ENCODE data around the gene DCD. TPM values are rescaled to one million over a fixed set of nuclear protein-coding genes. Genes with fewer than 3 reads are reported as not detected.

DCD gene
- polyA plus RNA-seq, 1 donor (not counting 4 experiments of a cell fraction or from before 2014, with no cell fraction given) = not detected

GRCh38 chr12:54606556-54606955 lies 41.6 kb downstream of the DCD start:
- TF ChIP-seq CTCF (optimal IDR thresholded peaks at IDR 0.05 in 1 of 3, IDR thresholded peaks at IDR 0.05 in 1 of 3, conservative IDR thresholded peaks at IDR 0.05 in 1 of 3; ENCODE audit: extremely low read depth in 1 of 3, insufficient read depth in 2 of 3, low read length in 3 of 3) (no peak), EZH2 (IDR thresholded peaks at IDR 0.05; ENCODE audit: low read length) (no peak)
- DNase-seq (ENCODE audit: low read depth, low spot score) (no peak), FAIRE-seq (no peak)
- Histone ChIP-seq H3K36me3 (ENCODE audit: control insufficient read depth in 2 of 2, extremely low read depth in 1 of 2, insufficient read depth in 2 of 2, low read length in 2 of 2) (no peaks in the 10 kb centered on the region), H4K20me1 (ENCODE audit: control insufficient read depth, extremely low read depth, insufficient read depth, low read length) (no peaks in the 10 kb centered on the region), H3K9me1 (ENCODE audit: control insufficient read depth, extremely low read depth, insufficient read depth, low read length) (no peaks in the 10 kb centered on the region), H3K4me1 (ENCODE audit: control insufficient read depth, extremely low read depth, insufficient read depth, low read length) (no peaks in the 10 kb centered on the region), H3K9ac (ENCODE audit: control insufficient read depth, extremely low read depth, insufficient read depth, low read length) (no peak overlapping the region), H3K9me3 (ENCODE audit: control insufficient read depth, low read depth, low read length) (no peaks in the 10 kb centered on the region), H2AFZ (ENCODE audit: control insufficient read depth, low read length) (no peak overlapping the region), H3K4me3 (ENCODE audit: control insufficient read depth in 2 of 3, extremely low read depth in 1 of 3, insufficient read depth in 2 of 3, low read depth in 1 of 3, low read length in 3 of 3) (no peak overlapping the region), H3K27me3 (ENCODE audit: control insufficient read depth, extremely low read depth, insufficient read depth, low read length) (peaks cover 8% of the 10 kb centered on the region), H3K4me2 (ENCODE audit: control insufficient read depth, extremely low read depth, insufficient read depth, low read depth, low read length) (no peak overlapping the region), H3K27ac (ENCODE audit: control insufficient read depth, insufficient read depth, low read length) (no peak overlapping the region), H3K79me2 (ENCODE audit: control insufficient read depth, insufficient read depth, low read length) (no peaks in the 10 kb centered on the region)
- dilution Hi-C loops (cut with MboI; ENCODE audit: extremely low pct_ligation_motif_present, low sequenced_read_pairs) = no loop called here

DNA sequence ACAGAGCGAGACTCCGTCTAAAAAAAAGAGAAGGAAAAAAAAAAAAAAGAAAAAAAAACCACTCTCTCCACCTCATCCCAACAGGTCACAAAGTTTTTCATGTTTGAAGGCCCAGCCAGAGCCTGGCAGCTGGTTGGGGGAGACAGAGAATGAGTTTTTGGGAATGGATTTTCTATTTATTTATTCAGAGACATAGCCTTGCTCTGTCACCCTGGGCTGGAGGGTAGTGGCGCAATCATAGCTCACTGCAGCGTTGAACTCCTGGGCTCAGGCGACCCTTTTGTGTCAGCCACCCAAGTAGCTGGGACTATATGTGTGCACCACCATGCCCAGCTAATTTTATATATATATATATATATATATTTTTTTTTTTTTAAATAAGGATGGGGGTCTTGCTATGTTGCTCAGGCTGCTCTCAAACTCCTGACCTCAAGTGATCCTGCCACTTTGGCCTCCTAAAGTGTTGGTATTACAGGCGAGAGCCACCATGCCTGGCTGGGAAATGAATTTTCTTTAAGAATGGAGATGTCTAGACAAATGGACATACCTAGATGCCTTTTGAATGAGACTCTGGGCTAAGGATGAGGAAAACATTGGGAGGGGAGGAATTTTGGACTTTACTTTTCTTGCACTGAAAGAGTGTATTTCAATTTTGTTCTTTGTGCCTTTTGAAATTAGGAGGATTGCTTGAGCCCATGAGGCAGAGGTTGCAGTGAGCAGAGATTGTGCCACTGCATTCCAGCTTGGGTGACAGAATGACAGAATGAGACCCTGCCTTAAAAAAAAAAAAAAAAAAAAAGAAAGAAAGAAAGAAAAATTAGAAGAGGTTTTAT lies 42.8 kb downstream of the DCD start:
- DNase-seq (ENCODE audit: low read depth, low spot score) = no peak

More for the DNA sequence above, 42.8 kb downstream of the DCD start:
- H3K9ac ChIP-seq (ENCODE audit: control insufficient read depth, extremely low read depth, insufficient read depth, low read length) = no peak overlapping the region
- no peak overlapping the region for H3K4me3 ChIP-seq (ENCODE audit: control insufficient read depth in 2 of 3, extremely low read depth in 1 of 3, insufficient read depth in 2 of 3, low read depth in 1 of 3, low read length in 3 of 3)
- peaks cover 8% of the 10 kb centered on the region for H3K27me3 ChIP-seq (ENCODE audit: control insufficient read depth, extremely low read depth, insufficient read depth, low read length)
- no peaks in the 10 kb centered on the region for H3K9me3 ChIP-seq (ENCODE audit: control insufficient read depth, low read depth, low read length)
- dilution Hi-C loops (cut with MboI; ENCODE audit: extremely low pct_ligation_motif_present, low sequenced_read_pairs) = no loop called here
- no peak for TF ChIP-seq CTCF (optimal IDR thresholded peaks at IDR 0.05 in 1 of 3, IDR thresholded peaks at IDR 0.05 in 1 of 3, conservative IDR thresholded peaks at IDR 0.05 in 1 of 3; ENCODE audit: extremely low read depth in 1 of 3, insufficient read depth in 2 of 3, low read length in 3 of 3)
- no peak for TF ChIP-seq EZH2 (IDR thresholded peaks at IDR 0.05; ENCODE audit: low read length)
- no peaks in the 10 kb centered on the region for H3K9me1 ChIP-seq (ENCODE audit: control insufficient read depth, extremely low read depth, insufficient read depth, low read length)
- H2AFZ ChIP-seq (ENCODE audit: control insufficient read depth, low read length) = no peak overlapping the region
- H3K4me1 ChIP-seq (ENCODE audit: control insufficient read depth, extremely low read depth, insufficient read depth, low read length) = no peaks in the 10 kb centered on the region
- no peak for FAIRE-seq
- H3K4me2 ChIP-seq (ENCODE audit: control insufficient read depth, extremely low read depth, insufficient read depth, low read depth, low read length) = no peak overlapping the region
- no peak overlapping the region for H3K27ac ChIP-seq (ENCODE audit: control insufficient read depth, insufficient read depth, low read length)
- H3K36me3 ChIP-seq (ENCODE audit: control insufficient read depth in 2 of 2, extremely low read depth in 1 of 2, insufficient read depth in 2 of 2, low read length in 2 of 2) = no peaks in the 10 kb centered on the region
- no peaks in the 10 kb centered on the region for H3K79me2 ChIP-seq (ENCODE audit: control insufficient read depth, insufficient read depth, low read length)
- H4K20me1 ChIP-seq (ENCODE audit: control insufficient read depth, extremely low read depth, insufficient read depth, low read length) = no peaks in the 10 kb centered on the region

All from keratinocyte (primary cell).